Fibroblast of peridontal ligament (primary cell): Measurements from ENCODE around the gene TRRAP.

Experiments
- DNase-seq: peaks from one replicate; pipeline ENCODE4 v3.0.0-alpha.2; 2010; ENCODE audit errors: extremely low read depth

Gene TRRAP

DNA sequence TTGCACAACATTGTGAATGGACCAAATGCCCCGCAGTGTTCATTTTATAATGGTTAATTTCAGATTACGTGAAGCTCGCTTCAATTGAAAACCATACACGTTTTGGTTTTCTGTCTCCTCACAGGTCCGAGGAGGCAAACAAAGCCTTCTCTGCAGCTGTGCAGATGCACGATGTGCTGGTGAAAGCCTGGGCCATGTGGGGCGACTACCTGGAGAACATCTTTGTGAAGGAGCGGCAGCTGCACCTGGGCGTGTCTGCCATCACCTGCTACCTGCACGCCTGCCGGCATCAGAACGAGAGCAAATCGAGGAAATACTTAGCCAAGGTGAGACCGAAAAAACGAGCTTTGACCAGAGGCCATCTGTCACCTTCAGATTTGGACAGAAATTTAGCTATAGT, 110.3 kb downstream of the TRRAP start:
- no peak for DNase-seq

DNA sequence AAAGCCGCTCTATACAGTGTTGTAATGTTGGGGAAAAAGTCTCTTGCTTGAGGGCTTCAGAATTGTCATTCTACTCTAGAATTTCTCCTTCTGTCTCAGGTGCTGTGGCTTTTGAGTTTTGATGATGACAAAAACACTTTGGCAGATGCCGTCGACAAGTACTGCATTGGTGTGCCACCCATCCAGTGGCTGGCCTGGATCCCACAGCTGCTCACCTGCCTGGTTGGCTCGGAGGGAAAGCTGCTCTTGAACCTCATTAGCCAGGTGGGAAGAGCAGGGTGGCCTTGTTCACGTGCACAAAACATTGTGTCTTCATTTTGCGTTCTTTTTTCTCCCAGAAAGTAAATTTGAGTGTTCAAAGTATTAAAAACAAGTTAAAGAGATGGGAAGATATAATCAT, 112.0 kb downstream of the TRRAP start:
- no peak for DNase-seq

DNA sequence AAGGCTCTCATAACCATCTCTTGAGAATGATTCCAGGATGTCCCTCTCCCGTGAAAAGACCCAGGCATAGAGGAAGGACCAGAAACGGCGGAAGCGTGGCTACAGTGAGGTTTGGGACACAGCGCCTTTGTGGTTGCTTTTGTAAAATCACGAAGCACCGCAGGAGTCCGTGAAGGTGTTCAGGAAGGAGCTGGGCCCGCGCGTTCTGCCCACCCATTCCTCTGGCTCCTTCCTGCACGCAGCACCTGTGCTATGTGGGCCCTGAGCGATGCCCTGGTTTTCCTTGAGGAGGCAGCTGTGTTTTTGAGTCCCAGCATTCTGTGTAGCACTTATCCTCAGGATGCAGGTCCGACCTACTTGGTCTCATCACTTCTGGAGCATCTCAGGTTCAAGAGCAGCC, 112.8 kb downstream of the TRRAP start:
- DNase-seq: no peak

DNA sequence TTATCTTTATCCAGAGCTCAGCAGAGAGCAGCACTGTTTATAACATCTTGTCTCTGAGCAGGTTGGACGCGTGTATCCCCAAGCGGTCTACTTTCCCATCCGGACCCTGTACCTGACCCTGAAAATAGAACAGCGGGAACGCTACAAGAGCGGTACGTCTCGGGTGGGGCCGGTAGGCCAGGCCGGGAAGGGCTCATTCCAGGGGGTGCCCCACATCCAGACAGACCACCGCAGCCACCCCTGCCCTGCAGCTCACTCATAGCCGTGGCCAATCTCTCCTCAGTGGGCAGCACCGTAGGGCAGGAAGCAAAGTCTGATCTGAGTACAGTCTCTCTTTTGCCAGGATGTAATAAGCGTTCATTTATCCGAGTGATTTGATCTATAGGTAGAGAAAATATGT, 113.7 kb downstream of the TRRAP start:
- no peak for DNase-seq

DNA sequence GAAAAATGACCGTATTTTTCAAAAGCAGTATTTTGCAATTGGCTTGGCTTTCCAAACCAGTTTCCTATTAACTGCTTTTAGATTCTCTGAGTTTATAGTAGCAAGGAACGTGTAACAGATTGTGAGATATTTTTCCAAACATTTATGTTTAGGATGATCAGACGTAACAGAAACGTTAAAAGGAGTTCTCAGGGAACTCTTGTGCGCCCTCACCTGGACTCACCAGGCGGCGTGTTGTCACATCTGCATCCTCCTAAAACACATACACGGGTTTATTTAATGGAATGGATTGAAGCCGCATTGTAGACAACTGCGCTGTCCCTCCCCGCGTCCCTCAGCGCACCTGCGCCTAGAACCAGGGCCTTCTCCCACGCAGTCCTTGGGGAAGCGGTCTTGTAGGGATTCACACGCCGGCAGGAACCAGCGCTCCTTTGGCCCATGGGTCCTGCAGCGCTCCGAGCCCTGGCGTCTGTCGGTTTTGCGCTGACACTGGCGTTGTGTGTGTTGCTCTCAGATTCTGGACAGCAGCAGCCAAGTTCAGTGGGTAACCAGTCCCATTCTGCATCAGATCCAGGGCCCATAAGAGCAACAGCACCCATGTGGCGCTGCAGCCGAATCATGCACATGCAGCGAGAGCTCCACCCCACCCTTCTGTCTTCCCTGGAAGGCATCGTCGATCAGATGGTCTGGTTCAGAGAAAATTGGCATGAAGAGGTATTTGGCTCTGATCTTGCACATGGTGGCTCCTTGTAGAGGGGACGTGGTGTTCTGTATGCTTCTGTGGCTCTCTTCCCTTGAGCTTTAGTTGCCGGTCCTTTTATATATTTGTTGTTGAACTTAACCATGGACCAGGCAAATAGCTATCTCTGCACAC, 114.9 kb downstream of the TRRAP start:
- no peak for DNase-seq

DNA sequence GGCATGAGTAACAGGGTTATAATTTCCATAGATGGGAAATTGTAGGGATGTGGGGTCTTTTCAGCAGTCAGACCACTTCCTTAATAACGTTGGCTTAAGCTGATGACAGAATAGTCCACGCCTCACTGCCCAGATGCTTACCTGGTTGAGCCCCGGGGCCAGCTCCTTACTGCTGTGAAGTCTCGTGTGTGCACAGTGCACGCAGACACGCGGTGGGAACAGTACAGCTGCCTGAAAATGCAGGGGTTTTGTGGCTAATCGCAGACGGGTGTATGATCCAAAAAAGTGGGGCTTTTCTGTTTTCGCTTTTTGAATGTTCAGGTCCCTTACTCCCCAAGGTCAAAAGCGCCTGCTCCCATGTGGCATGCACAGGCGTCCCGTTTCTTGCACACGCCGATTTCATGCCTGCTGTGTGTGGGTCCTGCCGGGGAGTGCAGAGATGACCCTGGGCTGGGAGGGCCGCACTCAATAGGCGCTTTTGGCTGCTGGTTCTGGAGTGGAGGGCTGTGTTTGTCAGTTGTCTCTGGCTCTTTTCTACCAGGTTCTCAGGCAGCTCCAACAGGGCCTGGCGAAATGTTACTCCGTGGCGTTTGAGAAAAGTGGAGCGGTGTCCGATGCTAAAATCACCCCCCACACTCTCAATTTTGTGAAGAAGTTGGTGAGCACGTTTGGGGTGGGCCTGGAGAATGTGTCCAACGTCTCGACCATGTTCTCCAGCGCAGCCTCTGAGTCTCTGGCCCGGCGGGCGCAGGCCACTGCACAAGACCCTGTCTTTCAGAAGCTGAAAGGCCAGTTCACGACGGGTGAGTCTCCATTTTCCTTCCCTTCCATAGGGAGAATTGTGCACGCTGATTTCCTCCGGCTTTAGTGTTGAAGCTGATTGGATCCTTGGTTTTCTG, 116.0 kb downstream of the TRRAP start:
- DNase-seq: no peak

DNA sequence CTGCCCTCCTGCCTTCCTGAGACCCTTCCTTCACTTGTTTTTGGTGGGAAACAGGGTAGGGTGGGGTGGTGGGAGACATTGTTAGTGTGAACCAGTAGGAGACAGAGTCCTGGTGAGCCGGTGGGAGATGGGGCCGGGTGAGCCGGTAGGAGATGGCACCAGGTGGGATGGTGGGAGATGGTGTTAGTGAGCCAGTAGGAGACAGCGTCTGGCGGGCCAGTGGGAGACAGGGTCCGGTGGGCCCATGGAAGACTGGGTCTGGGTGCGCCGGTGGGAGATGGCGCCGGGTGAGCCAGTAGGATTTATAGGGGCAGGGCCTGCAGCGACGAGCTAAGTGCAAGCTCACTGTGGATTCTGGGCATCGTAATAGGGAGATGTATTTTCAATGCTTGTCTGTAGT, 116.8 kb downstream of the TRRAP start:
- no peak for DNase-seq

DNA sequence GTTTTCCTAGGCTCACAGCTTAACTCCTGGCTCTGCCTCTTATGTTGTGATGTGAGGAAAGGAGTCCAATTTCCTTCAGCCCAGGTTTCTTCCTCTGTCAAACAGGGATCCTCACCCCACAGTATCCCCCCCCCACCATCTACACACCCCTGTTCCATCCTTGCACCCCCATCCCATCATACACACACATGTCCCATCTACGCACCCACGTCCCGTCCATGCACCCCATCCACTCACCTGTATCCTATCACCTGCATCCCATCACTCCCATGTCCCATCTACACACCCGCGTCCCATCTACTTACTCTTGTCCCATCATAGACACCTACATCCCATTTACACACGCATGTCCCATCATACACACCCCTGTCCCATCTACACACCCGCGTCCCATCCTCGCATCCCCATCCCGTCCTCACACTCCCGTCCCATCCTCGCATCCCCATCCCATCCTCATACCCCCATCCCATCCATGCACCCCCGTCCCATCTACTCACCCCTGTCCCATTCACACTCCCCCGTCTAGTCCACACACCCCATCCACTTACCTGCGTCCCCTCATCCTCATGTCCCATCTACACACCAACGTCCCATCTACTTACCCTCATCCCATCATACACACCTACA, 117.3 kb downstream of the TRRAP start:
- DNase-seq: no peak

DNA sequence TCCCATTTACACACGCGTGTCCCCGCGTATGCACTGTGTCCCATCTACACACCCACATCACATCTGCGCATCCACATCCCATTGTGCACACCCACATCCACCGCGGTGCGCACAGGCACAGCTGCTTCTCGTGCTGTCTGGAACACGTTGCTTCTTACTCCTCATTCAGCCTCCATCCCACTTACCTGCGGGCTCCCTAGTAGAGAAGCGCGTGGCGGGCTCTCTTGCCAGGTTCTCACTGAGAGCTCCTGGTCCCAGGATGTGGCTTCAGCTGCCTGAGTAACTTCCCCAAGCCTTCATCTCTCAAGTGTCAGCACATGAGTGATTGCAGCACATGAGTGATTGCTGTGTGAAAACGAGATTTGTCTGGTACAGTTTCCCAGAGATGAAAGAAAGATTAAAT, 117.8 kb downstream of the TRRAP start:
- DNase-seq: no peak

DNA sequence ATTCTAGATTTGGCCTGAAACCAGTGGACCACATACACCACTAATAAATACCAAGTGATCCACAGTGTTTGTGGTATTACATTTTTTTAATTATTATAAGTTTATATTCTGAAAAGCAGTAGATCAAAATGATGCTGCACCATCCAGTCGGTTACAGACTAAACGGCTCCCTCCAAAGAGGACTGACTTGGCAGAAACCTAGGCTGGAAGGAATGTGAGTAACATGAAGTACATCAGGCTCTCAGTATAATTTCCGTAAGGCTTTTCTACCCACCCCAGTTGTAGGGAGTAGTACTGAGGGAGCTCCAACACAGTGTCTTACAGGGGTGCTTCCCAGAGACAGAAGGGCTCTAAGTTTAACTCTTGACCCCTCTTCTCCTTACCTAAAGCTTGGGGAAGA, 119.5 kb downstream of the TRRAP start:
- peak; percentile 19 for DNase-seq

DNA sequence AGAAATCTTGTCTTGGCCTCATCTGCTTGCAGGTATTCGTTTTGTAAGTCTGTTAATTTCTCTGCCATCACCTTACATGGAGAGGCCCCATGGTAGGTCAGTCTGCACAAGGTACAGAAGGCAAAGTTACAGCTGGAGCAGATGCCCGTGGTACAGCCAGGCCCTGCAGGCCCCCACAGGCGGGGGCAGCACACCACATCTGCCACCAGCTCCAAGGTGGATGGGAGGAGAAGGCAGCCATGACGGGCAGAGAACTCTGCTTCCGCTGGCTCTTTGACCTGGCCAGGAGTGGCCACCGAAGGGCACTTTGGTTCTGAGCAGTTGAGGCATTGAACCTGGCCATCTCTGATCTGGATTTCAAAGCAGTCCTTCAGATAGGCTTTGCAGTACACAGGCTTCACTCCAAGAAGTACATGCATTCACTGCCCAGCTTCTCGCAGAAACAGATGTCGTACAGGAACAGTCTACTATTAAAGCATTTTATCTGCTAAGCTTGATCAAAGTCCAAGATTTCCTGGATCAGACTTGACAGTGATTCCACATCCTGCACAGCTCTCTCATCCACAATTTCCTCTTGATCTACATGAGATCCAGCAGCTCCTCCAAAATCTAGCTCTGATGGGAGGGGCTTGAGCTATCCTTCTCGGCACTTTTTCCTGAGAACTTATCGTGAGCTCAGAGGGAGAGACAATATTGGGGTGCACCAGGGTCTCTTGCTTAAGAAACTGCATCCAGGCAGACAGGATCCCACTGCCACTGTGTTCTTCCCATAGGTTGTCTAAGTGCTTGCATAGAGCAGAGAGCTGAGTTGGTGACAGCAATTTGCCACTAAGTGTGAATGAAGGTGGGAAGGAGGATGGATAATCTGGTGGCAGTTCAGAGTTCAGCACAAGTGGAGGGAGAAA, 120.7 kb downstream of the TRRAP start:
- DNase-seq: no peak

DNA sequence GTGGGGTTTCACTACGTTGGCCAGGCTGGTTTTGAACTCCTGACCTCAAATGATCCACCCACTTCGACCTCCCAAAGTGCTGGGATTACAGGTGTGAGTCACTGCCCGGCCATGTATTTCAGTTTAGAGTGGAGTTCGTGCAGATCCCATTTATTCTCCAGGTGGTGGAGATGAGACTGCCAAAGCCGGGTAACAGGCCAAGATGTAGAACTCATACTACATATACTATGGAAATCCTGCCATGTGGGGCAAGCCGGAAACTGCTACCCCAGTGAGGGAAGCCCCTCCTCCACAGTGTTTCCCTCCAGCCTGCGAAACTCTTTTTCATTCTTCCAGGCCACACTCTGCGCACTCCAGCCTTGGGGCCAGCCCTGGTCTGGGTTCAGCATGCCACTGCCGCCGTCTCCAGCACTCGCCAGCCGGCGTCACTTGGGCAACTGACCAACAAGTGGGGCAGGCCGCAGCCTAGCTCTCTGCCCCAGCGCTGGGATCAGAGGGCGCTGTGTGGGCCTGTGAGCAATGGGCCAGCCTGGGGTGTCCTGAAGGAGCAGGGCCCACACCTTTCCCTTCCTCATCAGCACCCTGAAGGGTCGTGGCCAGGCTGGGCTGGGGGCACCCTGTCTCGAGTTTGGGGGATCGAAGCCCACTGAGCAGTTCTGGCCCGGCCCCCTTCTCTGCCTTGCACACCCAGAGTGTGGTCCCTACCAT, 122.0 kb downstream of the TRRAP start:
- no peak for DNase-seq

DNA sequence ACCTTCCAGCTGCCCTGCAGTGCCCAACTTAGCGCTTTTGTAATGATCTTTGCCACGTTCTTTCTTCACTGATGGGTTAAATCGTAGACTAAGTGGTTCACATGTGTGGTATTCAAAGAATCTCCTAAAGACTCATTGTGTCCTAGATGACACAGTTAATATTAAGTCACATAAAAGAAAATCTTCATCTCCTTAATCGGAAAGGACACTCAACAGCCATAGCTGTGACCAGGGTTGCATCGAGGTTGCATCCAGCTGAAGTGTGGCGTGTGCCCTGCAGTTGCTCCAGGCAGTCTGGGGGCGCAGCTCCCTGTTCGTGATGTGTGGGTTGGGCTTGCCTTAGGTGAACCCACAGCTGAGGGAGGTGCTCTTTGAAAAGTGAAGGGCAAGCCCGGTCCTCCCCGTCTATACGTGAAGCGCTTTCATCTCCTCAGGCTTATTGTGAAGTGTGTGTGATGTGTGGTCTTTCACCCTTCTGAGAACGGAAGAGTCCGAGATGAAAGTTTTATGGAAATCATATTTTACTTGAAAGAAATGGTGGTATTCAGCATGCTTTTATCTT, 122.7 kb downstream of the TRRAP start:
- no peak for DNase-seq

DNA sequence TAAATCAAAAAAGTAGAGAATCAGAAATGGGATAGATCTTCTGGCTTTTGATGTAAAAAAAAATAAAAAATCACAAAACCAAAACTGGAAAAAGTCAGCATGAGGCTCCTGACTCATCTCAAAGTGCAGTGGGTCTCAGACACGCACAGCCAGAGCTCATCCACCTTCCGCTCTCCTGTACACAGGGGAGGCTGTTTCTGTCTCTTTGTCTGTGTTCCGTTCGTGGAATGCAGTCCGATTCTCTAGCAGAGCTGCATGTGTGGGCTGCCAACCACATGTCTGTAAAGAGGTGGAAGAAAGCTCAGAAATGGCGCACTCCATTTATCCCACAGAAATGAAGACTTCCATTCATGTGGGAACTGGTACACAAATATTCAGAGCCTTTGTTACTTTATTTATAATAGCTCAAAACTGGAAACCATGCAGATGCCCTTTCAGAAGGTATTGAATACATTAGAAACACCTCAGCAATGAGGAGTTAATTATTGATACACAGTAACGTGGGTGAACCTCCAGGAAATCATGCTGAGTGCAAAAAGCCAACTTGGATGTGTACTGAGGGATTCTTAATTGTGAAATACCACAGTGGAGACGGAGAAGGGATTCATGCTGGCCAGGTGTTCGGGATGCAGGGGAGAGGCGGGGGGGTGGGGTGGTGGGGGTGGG, 123.3 kb downstream of the TRRAP start:
- no peak for DNase-seq

DNA sequence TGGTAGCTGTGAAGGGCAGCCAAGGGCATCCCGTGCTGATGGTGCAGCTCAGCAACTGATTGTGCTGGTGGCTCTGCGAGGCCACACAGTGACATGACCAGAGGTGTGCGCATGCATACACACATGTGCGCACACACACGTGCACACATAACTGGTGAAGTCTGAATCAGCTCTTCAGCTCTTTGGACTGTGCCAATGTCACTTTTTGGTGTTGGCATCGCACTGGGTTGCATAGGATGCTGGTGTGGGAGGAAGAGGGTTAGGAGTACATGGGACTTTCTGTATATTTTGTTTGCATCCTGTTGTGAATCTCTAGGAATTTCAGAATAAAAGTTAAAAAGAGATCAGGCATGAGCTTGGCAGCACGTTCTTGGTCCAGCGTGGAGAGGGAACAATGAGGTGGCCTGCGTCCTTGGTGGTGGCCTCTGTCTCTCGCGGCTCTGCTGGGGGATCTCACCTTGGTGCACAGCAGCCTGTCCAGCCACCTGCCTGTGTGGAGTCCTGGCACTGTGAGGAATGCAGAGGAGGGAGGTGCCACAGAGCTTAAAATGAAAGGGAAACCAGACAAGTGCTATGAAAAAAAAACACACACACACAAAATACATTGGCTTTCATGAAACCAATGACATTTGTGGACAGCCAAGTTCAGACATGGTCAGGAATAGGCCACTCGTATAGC, 124.0 kb downstream of the TRRAP start:
- no peak for DNase-seq

DNA sequence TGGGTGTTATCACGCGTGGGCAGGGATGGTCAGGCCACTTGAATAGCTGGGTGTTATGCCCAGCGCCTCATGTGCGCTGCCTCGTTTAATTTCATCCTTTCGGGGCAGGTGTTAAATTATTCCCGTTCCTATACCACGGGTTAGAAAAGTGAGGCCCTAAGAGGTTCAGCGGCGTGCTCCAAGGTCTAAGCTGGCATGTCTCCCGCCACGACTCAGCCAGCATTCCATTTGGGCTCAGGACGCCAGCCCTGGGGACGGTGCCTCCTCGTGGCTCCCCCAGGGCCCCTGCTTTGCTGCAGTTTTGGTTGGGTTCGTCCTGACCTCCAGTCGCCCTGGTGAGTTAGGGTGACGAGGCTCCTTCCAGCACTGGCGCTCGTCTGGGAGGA, 124.5 kb downstream of the TRRAP start:
- DNase-seq: no peak

DNA sequence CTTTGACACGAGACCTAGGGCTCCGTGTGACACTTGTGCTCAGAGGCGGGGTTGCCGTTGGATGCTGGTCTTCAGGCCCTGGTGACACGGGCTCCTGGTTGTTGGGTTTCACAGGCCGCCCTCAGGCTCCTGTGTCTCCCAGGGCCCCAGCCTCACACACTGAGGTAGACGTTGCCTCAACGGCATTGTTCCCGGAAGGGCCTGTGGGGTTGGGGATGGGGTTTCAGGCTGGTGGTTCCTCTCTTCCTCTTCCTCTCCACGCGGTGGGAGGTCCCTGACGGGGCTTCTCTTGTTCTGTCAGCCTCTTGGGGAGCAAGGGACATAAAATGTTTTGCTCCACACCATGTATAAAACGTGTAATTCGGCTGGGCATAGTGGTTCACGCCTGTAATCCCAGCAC, 125.1 kb downstream of the TRRAP start:
- no peak for DNase-seq

DNA sequence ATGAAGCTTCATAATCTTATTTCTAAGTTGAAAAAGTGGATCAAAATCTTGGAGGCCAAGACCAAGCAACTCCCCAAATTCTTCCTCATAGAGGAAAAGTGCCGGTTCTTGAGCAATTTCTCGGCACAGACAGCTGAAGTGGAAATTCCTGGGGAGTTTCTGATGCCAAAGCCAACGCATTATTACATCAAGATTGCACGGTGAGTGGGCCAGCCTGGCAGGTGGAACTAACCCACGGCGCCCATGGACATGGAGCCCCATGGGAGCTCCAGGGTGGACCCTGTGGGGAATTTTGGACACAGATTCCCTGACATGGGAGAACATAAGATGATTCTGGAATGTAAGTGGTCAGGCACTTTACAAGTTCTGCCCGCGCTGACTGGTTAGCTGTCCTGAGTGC, 125.9 kb downstream of the TRRAP start:
- DNase-seq: no peak

DNA sequence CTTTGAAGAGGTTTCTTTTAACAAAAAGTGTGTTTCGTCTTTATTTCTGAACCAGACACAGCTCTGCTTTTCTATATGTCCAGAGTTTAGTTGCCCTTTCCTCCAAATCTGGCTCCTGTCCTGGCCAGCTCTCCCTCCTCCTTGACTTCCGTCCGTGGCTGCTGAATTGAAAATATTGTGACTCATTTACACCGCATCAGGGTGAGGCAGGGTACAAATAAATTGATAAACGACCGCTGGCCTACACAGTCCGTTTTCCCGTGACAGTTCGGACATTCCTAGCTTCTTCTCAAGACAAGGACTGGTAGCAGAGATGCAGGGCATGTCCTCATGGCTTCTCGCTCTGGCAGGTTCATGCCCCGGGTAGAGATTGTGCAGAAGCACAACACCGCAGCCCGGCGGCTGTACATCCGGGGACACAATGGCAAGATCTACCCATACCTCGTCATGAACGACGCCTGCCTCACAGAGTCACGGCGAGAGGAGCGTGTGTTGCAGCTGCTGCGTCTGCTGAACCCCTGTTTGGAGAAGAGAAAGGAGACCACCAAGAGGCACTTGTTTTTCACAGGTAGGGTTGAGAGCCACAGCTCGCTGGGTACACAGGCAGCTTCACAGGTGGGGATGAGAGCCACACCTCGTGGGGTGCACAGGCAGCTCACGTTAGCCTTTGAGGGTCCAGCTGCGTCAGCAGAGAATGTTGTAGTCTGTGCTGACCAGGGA, 126.6 kb downstream of the TRRAP start:
- DNase-seq: no peak
